Breast epithelium (tissue), 3 donors: ENCODE measurements around the gene ARHGAP21.

ENCODE experiments used
- POLR2A ChIP-seq: fragments of 450-650 bp; IDR thresholded peaks from one replicate; pipeline ENCODE4 v1.6.1; 2016; ENCODE audit warnings: antibody characterized with exemption, mild to moderate bottlenecking, moderate library complexity
- TF ChIP-seq, protein P1 (sequence below), 3 donors: fragments of 450-650 bp; IDR thresholded peaks; one replicate each; pipeline ENCODE4 v1.5.1; 2016 to 2017; ENCODE audit warnings: antibody characterized with exemption in 3 of 3, mild to moderate bottlenecking in 3 of 3, moderate library complexity in 3 of 3

DNA sequence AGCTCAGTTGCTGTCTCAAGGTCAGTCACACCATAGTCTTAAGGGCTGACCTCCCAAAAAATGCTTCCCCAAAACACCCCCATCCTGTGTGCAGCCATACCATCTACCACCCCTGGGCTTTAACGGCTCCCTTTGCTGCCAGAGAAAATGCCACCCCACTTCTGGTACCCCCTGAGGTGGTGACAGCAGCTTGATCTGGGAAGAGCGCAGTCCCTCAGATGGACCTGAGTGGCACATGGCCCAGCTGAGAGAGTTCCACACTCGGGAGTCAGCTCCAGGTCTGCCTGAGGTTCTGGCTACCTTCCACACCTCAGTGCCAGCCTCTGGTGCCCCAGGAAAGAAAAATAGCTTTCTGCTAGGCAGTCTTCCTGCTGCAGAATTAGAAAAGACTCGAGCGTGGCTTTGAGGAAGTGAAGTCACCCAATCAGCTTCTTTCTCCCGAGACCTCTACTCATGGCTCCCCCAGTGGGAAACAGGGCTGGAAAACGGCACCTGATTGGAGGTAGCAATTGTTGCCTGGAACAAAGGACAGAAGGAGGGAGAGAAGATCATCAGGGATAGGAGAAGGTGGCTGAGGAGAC is 151.7 kb downstream of the ARHGAP21 start:
- TF ChIP-seq, protein P1, sequence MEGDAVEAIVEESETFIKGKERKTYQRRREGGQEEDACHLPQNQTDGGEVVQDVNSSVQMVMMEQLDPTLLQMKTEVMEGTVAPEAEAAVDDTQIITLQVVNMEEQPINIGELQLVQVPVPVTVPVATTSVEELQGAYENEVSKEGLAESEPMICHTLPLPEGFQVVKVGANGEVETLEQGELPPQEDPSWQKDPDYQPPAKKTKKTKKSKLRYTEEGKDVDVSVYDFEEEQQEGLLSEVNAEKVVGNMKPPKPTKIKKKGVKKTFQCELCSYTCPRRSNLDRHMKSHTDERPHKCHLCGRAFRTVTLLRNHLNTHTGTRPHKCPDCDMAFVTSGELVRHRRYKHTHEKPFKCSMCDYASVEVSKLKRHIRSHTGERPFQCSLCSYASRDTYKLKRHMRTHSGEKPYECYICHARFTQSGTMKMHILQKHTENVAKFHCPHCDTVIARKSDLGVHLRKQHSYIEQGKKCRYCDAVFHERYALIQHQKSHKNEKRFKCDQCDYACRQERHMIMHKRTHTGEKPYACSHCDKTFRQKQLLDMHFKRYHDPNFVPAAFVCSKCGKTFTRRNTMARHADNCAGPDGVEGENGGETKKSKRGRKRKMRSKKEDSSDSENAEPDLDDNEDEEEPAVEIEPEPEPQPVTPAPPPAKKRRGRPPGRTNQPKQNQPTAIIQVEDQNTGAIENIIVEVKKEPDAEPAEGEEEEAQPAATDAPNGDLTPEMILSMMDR (IDR thresholded peaks at IDR 0.05), result no peak
- no peak for TF ChIP-seq POLR2A
